Activated T-helper 1 cell treated with Interleukin-2 at 50 U/mL for 16 hours (primary cell): ENCODE results near the gene NXPH1.

Source experiments
- DNase-seq: peaks from one replicate; pipeline ENCODE4 v3.0.0-alpha.2; 2020; ENCODE audit warnings: low read depth

The NXPH1 gene

DNA sequence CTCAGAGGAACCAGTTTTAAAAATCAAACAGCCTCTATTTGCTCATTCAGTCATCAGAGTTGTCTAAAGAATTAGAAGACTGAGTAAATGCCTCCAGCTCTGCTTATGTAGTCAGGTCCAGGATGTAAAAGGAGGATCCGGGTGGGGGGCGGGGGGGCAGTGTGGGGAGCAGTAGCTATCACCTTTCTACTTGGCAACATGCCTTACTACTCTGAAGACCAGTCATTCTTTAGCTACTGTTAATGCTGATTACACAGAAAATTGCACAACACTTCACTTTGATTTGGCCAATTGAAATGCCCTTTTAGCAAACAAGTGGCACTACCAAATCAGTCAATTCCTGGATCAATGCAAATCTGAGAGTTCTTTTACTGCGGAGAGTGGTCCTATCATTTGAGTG lies 164.2 kb downstream of the NXPH1 start:
- no peak for DNase-seq

DNA sequence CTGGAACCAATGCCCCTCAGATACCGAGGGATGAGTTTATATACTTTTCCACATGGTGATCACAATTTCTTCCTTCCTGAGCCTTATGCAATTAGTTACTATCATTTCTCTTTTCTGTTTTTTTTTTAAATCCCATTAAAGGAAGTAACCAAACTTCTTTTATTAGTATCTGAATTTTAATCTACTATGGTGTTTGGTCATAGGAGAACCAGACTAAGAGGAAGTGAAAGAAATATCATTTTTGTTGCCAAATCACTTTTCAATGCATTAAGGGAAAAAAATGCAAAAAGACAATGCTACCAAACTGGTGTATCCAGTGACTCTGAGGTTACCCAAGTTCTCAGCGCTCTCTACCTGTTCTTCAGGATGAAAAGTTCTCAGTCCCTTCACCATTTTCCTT lies 167.7 kb downstream of the NXPH1 start:
- DNase-seq, result no peak

DNA sequence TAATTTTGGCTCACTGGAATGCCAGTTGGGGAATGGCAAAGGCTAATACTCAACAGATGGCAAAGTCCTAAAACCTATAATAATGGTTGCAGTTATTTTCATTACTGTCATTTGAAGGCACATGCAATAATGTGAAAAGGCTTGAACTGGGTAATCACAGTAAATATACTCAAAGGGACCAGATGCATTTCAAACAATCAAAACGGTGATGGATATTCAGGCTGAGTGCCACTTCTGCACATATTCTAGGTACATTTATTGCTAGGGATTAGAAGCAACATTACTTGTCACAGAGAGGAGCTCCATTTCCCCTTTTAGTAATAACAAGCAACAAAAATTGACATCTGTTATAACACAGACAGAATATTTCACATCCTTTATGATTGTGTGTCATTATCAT lies 171.8 kb downstream of the NXPH1 start:
- DNase-seq, result no peak

DNA sequence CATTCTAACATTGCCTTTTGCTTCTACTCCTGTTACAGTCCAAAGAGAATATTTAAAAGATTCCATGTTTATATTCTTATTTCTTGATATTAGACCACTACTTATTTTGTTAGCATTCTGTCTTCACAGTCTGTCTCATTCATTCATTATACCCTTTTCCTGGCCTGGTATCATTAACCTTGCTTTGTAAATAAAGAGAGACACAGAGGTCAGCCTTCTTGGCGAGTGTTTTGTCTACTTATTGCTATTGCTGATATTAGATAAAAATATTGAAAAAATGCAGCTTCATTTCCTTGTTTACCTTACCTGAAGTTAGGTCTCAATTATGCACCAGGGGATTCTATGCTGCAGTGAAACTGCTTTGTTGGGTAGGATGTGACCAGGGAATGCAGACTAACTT lies 179.2 kb downstream of the NXPH1 start:
- no peak for DNase-seq

DNA sequence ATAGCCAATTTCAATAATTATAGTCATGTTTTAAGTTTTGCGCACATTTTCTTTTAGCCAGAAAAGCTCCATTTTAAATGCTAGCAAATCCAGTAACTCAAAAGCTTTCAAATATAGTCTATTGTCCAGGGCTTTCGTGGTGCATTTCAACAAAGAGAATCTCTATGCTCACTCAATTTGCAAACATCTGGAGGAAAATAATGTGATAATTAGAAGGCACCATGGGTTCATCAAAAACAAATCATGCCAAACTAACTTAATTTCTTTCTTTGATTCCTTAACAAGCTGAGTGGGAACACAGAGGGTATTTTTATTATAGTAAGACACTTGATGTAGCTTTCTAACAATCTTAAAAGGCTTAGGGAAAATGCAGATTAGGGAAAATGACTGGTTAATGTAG lies 179.8 kb downstream of the NXPH1 start:
- DNase-seq, result no peak

DNA sequence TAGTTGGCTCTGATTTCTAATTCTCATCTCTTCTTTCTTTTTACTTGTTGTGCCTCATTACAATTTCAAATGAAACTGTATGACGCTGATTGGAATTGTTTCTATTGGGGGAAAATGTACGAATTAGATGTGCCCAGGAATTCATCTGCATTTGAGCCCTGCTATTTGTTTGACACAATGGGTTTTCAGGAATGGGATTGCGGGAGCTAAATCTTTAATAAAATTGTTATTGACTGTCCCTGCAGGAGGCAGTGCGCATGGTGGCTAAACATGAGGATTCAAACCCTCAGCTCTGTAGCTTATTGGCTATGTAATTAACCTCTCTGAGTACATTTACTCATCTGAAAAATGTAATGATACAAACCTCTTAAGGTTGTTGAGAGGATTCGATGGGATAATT lies 181.6 kb downstream of the NXPH1 start:
- no peak for DNase-seq

DNA sequence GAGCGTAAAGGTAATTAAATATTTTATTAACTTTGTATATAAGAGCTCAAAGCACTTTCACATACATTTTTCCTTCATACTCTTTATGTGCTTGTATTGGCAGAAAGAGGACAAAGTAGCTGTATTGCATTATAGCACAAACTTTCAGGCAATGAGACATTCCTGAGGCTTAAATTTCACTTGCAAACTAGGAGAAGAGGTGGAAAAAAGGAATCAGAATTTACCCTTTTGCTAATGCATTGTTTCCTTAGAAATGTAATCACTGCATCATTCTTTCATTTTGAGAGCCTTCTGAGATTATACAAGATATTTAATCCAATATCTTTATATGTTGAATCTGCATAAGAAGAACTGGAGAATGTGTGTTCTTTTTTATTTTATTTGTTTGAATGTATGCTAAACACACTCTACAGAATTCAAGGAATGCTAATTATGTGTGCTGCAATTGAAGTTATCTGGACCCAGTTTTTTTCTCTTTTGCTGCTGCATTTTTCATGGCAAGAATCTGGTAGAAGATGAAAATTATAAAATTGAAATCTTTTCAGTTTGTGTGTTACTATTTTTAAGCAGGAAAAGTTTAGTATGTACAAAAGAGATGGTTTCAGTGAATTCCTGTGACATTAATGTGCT lies 185.1 kb downstream of the NXPH1 start:
- DNase-seq, result no peak

DNA sequence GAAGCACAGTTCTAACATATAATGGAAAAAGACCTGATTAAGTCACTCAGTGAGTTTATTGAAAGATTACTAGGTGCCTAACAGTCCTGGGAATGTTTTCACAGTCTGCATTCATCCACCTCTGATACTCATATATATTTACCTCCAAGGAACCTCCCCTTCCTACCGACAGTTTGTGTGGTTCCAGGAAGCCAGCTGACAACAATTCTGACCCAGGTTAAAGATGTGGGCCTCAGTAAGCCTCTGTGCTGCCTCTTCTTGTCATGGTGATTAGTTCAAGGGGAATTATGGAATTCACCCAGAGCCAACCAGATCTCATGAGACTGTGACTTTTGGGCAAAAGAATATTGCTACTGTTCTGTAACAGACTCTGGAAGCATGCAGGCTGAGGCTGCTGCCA lies 186.8 kb downstream of the NXPH1 start:
- no peak for DNase-seq

DNA sequence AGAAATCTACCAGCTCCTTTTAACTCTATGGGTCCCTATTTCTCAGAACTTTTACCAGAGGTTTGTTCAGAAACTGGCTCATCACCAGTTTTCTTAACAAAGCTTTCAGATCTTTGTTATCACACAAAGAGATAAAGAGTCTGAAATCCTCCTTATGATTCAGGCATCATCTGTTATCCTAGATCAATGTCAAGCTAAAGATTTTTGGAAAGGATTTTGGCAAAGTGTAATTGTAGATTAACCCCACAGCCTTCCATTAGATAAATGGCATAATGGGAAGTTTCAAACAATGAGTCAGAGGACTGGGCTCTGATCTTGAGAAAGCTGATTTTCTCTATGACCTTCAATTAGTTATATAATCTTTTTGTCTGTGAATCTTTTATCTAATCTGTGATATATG lies 192.2 kb downstream of the NXPH1 start:
- DNase-seq, result no peak

DNA sequence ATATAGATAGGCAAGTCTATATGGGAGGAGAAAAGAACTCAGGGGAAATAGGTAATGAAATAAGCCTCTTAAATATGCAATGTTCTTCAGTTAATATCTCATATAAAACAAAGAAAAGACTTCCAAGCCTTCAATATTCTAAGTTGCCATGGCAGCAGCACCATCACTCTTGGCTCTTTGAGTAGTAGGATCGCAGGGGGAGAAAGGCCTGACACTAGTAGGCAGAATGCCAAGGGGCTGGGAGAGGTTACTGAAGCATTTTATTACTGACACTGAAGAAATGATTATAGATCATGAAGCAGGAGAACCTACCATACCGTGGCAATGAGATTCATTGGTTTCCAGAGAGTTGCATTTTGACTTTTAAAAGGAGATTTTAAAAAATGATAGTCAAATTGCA lies 193.9 kb downstream of the NXPH1 start:
- DNase-seq, result no peak

DNA sequence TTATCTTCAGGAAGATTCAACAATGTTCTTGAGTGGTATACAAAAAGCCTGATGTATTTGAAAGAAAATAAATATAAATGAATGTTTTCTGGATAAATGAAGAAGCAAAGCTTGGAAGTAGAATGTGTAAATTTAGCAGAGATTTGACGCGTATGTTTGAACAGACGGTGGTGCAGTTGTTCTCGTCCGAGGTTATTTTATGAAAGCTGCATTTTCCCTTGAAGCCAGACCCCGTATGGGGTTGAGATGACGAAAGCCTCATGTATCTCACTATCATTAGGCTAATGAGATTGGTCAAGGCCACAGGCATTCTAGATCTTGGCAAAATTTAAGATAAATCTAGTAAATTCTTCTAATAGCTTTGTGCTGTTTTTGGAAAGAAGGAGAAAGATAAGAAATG lies 195.2 kb downstream of the NXPH1 start:
- DNase-seq, result no peak

DNA sequence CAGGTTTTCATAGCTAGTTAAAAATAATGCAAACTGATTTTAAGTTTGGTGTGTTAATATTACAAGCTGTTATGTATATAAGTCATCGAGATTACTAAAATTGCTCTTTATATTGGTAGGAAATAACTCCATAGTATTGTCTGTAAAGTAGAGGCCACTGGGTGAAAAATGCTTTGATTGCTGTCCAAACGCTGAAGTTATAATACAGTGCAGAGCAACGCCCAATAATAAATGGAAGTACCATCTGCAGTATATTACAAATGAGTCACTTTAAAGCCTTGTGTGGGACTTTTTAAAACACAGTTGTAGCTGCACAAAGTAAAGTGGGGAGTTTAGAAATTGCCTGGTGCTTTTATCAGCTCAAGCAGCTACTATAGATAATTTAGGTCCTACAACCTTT lies 196.1 kb downstream of the NXPH1 start:
- DNase-seq, result no peak

DNA sequence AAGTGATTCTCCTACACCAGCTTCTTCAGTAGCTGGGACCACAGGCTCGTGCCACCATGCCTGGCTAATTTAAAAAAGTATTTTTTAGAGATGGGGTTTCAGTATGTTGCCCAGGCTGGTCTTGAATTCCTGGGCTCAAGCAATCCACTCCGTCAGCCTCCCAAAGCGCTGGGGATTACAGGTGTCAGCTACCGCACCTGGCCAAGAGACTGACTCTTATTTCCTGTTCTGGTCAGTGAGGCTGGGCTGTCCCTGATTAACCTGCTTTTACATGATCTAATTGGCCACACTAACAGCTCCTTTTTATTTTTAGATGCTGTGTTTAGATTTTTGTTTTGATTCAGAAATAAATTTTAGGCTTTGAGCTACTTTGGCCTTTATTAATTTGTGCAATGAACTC lies 203.9 kb downstream of the NXPH1 start:
- no peak for DNase-seq

DNA sequence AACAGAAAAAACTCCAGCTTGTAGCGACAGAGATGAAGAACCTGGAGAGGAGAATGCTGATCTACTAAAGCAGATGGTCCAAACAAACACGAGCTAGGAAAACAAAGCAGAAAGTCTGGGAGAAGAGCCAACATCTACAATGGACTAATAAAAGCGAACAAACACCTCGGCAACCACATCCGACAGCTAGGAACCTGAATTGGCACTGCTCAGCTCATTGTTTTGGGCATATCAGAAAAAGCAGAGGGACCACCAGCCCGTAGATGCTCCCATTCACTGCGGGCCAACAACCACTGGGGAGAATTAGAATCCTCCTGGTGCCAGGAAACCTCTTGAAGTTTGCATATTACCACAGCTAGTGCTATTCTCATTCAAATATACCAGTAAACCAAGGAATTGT lies 204.7 kb downstream of the NXPH1 start:
- DNase-seq, result no peak

DNA sequence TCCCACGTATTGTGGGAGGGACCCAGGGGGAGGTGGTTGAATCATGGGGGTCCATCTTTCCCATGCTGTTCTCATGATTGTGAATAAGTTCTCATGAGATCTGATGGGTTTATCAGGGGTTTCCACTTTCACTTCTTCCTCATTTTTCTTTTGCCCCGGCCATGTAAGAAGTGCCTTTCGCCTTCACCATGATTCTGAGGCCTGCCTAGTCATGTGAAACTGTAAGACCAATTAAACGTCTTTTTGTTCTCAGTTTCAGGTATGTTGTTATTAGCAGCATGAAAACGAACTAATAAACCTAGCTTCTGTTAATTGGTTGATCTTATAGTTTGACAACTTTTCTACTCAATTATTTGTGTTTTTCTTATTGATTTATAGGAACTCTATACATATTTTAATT lies 206.3 kb downstream of the NXPH1 start:
- DNase-seq, result no peak

DNA sequence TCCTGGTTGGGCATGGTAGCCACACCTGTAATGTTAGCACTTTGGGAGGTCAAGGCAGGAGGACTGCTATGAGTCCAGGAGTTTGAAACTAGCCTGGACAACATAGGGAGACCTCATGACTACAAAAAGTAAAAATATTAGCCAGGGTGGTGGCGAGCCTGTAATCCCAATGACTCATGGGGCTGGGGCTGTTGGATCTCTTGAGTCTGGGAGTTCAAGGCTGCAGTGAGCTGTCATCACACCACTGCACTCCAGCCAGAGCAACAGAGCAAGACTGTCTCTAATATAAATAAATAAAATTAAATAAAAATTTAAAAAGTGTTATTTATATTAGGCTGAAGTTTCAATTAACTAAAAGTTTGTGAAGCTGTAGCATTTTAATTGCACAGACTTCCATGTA lies 207.3 kb downstream of the NXPH1 start:
- no peak for DNase-seq

DNA sequence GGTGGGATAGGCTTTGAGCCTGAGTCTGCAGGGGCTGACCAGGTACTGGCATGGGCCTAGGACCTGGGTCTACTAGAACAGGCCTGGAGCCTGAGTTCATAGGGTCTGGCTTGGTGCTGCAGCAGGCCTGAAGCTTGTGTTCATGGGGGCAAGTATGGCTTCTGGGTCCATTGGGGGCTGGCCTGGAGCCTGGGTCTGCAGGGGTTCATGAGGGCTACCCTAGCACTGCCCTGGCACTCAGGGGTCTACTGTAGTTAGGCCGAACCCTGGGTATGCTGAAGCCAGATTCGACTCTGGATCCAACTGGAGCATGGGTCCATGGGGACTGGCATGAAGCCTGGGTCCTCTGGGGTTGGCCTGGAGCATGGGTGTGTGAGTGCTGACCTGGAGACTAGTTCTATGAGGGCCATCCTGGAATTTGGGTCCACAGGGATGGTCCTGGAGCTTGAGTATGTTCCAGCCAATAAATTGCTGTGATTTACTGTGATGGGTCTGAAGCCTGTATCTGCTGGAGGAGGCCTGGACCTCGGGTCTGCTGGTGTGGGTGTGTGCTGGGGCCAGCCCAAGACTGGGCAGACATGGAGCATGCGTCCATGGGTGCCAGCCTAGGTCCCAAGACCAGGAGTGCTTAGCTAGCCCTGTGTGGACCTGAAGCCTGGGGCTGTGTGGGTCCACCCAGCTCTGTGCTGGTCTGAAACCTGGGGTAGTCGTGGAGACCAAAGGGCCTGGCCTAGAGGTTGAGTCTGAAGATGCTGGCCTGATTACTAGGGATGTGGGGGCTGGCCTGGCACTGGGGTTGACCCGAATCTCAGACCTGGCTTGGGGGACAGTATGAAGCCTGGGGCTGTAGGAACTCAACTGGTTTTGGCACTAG lies 235.5 kb downstream of the NXPH1 start:
- DNase-seq, result no peak

DNA sequence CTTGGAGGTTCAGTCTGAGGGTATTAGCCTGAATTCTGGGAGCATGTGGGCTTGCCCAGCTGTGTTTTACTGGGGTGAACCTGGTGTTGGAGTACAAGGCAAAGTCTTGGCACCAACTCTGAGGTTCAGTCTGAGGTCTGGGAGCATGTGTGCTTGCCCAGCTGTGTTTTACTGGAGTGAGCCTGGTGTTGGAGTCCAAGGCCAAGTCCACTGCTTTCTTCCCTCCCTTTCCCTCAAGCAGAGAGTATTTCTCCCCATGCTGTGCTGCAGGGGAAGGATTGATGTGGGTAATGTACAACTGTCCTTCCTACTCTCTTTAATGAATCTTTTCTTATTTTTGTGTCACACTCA lies 236.1 kb downstream of the NXPH1 start:
- no peak for DNase-seq

DNA sequence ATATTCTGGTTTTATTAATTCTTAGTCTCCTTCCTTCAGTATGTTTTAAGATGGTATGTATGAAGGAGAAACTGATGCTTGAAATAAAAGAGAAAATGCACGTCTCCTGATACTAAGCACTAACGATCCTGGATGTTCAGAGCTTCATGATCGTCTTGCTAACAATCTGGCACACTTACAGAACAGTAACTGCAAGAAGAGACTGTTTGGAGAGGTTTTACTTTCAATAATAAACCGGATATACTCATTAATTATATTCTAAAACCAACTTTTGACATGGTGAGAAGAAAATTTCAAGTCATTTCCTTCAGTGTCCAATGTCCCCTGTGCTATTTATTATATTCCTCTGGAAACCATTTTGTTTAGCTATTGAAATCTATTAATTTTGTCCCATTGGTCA lies 251.0 kb downstream of the NXPH1 start:
- DNase-seq, result no peak

DNA sequence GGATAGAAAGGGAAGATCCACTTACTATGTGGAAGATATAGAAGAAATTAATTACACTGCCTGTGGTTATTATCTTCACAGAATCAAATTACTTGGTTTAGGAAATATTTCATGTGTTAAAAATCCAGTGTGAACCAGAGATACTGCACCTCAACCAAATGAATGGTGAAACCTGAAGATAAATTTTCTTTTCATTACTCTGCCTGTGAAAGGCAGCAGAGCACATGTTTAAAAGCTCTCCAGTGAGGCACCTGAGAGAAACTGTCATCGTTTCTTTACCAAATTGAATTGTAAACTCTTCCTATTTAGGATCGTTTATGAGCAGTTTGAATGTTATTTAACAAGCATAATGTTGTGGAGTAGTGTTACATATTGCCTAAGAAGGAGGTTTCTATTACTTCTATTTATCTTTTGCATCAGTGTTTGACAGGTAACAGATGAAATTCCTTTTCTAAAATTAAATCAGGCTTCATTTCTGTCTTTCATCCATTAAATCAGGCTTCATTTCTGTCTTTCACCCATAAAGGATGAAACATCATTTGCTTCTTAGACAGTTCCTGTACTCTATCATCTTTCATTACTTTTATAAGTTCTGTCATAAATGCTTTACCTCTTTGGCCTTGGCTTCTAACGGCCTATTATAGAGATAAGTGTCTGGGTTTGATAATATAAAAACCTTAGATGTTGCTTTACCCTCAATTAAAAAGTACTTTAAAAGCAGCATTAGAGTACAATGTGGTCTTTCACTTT lies 266.6 kb downstream of the NXPH1 start:
- DNase-seq, result no peak

DNA sequence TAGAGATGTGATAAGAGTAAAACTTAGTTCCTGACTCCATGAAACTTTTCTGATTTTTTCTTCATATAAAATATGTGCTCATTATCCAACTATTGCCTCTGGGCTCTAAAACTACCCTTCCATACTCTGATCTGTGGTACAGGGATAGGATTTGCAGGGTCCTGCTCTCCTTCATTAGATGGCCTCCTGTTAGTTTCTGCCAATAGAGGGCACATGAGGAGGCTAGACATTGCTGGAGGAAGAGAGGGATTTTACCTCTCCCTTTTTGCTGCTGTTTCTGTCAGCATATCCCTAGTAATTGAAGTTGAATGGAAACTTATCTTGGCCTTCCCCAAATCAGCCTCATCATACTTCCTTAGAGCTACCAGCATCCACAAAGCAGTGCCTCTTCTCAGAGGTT lies 269.4 kb downstream of the NXPH1 start:
- no peak for DNase-seq

DNA sequence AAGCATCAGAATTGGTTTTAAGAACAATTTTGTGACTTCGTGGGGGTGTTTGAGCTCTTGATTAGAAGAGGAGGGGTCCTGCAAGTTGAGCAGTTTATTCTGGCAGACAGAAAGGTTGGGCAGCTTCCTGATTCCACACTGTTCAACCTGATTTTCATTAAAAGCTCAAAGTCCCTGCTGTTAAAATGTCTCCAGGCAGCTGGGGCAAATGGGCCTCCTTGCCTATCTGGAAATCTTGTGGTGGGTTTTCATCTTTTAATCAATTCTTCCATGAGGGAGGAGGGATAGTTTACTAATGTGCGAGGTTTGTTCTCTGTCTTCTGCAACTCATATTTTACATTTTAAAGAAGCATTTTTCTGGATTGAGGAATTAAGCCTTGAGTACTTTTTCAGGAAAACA lies 276.7 kb downstream of the NXPH1 start:
- no peak for DNase-seq

DNA sequence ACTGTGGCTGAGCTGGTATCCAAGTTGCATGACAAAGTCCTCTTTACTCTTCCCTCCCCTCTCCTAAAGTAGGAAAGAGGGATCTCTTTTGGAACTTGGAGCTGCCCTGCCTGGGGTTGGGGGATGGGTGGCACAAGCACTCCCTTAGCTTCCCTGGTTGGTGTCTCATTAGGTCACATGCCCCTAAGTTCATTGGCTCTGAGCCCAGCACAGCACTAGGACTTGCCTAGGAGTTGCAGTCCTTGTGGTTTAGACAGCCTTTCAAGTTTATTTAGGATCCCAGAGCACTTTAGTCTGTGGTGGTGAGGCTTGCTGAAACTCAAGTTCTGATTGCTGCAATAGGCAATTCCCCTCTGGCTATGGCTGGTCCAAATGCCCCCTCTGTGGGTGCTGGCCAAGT lies 281.4 kb downstream of the NXPH1 start:
- DNase-seq, result no peak
